NB4 (cell line): ENCODE measurements around the gene SLC6A2.

Experiments
- MYC ChIP-seq: IDR thresholded peaks from 2 replicates; pipeline ENCODE4 v1.6.1; 2011; ENCODE audit warnings: low read depth, low read length
- POLR2A ChIP-seq: IDR thresholded peaks from 2 replicates; pipeline ENCODE4 v1.6.1; 2011; ENCODE audit warnings: mild to moderate bottlenecking; ENCODE audit not compliant: insufficient read length; ENCODE audit errors: extremely low read depth
- TF ChIP-seq, protein P1 (sequence below): IDR thresholded peaks from one replicate; pipeline ENCODE4 v1.5.1; 2012; ENCODE audit warnings: low read depth, low read length
- TF ChIP-seq, protein P2 (sequence below): IDR thresholded peaks from 2 replicates; pipeline ENCODE4 v1.6.1; 2011; ENCODE audit warnings: low read depth, low read length

DNA sequence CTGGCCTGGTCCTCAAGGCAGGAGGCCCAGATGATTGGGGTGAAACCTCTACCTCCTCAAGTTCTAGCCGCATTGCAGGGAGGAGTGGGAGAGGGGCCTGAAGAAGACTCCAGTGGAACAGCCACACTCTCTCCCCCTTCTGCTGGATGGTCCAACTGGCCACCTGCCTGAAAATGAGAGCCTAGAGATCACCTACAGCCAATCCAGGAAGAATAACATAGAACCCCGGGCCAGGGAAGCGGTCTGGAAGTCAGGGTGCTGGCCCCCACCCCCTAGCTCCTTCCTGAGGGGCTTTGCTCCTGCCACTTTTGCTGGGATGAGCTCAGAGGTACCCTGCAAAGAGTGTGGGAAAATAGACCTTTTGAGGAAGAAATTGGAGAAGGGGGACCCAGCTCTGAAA lies 1.8 kb downstream of the SLC6A2 start:
- TF ChIP-seq, protein P1, sequence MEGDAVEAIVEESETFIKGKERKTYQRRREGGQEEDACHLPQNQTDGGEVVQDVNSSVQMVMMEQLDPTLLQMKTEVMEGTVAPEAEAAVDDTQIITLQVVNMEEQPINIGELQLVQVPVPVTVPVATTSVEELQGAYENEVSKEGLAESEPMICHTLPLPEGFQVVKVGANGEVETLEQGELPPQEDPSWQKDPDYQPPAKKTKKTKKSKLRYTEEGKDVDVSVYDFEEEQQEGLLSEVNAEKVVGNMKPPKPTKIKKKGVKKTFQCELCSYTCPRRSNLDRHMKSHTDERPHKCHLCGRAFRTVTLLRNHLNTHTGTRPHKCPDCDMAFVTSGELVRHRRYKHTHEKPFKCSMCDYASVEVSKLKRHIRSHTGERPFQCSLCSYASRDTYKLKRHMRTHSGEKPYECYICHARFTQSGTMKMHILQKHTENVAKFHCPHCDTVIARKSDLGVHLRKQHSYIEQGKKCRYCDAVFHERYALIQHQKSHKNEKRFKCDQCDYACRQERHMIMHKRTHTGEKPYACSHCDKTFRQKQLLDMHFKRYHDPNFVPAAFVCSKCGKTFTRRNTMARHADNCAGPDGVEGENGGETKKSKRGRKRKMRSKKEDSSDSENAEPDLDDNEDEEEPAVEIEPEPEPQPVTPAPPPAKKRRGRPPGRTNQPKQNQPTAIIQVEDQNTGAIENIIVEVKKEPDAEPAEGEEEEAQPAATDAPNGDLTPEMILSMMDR = no peak
- no peak for TF ChIP-seq POLR2A
- TF ChIP-seq, protein P2, sequence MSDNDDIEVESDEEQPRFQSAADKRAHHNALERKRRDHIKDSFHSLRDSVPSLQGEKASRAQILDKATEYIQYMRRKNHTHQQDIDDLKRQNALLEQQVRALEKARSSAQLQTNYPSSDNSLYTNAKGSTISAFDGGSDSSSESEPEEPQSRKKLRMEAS = no peak
- TF ChIP-seq MYC = no peak
